ENCODE data around the gene CYLD.
A peak's percentile ranks its signal among the peaks of the same experiment; 100 is the strongest.

CYLD gene

DNA sequence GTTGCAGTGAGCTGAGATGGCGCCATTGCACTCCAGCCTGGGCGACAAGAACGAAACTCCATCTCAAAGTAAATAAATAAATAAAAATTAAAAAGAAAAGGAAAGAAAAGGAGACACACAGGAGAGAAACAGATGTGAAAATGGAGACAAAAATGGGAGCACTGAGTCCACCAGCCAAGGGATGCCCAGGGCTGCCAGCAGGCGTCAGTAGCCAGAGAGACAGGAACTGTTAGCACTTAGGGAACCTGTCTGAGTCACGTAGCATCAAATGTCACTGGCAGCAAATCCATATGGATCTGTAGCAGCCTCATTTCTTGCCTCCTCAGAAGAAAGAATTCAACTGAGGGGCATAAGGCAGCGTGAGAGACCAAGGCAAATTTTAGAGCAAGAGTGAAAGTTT lies 79.7 kb downstream of the CYLD start:
- no peak for DNase-seq

- DNase-seq: no peak
Measured at GRCh38 chr16:50822671-50823070, 80.8 kb downstream of the CYLD start.

GRCh38 chr16:50826797-50827316 lies 85.0 kb downstream of the CYLD start:
- DNase-seq: no peak

DNA sequence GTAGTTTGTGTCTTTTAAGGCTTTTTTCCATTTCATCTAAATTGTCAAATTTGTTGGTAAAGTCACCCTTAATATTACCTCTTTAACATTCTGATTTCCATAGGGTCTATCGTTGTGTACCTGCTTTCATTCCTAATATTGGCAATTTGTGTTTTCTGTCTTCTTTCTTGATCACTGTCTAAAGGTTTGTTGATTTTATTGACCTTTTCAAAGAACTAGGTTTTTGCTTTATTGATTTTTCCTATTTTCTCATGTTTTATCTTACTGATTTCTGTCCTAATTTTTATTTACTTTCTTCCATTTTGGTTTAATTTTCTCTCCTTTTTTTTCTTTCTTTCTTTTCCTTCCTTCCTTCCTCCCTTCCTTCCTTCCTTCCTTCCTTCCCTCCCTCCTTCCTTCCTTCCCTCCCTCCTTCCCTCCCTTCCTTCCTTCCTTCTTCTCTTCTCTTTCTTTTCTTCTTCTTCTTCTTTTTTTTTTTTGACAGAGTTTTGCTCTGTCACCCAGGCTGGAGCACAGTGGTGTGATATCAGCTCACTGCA lies 86.3 kb downstream of the CYLD start:
- no peak for DNase-seq

DNA sequence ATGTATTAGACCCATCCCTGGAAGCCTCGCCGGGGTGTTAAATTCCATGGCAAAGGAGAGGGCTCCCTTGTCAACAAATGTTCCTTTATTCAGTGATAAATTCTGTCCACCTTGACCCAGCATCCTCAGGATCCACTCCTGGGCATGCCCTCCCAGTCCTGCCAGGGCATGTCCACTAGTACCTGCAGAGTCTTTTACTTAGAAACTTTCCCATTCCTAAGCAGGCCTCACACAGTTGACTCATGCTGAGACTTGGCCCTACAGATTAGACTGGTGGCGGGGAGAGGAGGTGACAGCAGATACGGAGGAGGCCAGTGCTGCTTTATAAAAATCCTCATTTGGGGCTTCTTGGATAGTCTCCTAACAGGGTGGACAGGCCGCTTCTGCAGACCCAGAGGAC lies 88.8 kb downstream of the CYLD start:
- DNase-seq: no peak

GRCh38 chr16:50831751-50832150 lies 89.9 kb downstream of the CYLD start:
- DNase-seq: no peak

DNA sequence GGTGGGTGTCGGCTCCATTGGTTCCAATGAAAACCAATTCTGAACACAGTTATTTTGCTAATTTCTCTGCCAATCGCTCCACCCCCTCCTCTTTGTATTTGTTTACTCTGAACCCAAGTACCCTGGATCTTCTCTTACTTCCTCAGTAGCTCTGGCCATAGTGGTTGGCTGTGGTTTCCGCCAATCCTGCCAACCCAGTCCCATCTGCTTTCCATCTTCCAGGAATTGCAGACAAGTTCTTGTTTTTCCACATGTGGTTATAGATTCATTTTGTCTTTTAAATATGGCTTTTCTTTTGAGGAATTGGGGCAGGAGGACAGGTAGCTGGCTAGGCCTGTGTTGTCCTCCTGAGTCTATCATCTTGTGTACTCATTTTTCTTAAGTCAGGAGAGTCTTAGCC lies 92.0 kb downstream of the CYLD start:
- no peak for DNase-seq

- DNase-seq: no peak
Measured at GRCh38 chr16:50834701-50835100, 92.8 kb downstream of the CYLD start.

DNA sequence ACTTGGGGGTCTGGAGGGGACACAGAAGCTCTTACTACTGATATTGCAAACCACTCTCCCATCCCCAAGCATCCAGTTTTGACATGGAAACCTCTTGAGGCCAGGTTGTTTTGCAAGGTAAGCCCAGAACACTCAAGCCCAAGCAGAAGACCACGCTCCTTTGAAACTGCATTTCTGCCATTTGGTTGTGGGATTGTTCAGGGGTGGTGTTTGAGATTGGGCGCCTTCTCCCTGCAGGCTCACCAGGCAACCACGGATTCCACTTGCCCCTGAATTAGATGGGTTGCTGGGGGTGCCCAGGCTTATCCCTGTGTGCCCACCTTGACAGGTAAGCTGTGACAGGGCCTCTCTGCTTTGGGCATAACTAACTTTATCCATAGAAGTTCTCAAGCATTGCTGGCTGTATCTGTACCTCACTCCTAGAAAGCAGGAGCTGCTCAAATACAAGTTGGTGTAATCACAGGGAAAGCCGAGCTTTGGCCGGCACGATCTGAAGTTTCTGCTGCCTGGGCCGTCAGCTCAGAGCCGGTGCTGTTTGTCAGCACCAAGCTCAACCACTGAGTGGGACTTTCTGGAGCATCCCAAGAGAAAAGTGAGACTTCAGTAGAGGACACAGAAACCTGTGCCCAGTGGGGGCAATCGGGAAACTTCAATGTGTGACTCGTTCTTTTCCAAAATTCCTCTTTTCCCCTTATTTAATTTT lies 93.6 kb downstream of the CYLD start:
- DNase-seq: no peak

DNA sequence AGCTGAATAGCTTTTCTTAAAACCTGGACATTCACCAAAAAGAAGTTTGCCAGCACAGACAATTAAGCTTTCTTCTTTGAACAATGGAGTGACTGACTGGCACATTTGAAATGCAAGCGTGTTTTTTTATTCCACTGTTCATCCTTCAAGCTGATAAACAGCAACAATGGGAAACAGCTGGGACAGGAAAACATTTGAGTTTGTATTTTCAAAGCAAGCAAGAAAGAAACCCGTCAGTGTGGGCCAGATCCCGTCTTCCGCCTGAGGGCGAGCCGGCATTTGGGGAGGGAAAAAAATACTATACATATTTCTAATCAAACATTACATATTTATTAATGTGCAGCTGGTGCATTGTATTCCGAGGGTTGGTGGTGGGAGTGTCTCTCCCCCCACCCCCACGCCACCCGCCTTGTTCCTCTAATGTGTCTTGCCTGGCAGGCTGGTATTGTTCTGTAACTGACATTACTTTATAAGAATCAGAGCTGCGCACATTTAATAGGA lies 94.3 kb downstream of the CYLD start:
- no peak for DNase-seq

GRCh38 chr16:50837324-50837723 lies 95.4 kb downstream of the CYLD start:
- DNase-seq: no peak

- no peak for DNase-seq
Measured at GRCh38 chr16:50838165-50838564, 96.3 kb downstream of the CYLD start.

DNA sequence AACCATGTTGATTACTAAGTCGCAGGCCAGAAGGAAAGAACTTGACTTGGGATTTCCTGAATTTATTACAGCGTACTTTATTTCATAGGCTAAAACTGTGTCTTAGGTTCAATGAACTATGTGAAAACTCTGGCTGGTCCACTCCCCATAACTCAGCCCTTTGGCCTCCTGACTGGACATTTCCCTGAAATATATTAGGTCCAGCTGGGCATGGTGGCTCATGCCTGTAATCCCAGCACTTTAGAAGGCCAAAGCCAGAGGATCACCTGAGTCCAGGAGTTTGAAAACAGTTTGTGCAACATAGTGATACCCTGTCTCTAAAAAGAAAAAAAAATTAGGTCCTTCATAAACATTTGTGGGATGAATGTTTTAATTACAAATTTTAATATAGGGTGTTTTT lies 97.0 kb downstream of the CYLD start:
- no peak for DNase-seq

- DNase-seq: no peak
Measured at GRCh38 chr16:50839356-50839755, 97.5 kb downstream of the CYLD start.

DNA sequence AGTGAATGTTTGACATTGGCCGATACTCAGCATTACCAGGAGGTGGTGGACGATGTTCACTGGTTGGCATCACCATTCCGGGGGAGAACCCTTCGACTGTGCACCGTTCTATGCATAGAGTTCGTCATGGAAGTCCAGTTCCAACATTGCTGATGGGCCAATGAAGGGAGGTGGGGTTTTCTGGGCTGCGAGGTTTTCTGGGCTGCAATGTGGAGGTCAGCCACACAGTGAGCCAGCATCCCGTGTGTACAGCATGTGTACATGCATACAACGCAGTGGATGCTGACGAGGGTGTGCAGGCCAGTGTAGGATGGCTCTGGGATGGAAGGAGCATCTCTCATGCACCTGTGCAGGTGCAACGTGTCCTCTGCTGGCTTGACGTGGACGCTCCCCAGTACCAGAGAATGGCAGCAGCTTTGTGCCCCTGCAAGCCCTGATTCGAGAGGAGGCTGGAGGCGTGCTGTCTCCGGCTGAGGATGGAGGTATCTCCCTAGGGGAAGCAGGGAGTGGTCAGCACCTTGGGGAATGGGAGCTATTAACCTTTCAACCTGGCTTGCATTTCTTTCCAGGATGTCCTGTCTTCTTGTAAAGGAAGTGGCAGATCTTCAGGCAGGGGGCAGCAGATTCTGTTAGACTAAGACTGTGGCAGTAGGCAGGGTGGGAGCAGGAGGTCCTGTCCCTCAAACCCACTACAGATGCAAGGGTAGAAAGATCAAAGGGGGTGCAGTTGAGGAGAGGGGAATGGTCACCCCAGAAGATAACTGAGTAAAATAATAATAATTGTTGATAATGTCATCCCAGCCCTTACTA lies 98.2 kb downstream of the CYLD start:
- no peak for DNase-seq

DNA sequence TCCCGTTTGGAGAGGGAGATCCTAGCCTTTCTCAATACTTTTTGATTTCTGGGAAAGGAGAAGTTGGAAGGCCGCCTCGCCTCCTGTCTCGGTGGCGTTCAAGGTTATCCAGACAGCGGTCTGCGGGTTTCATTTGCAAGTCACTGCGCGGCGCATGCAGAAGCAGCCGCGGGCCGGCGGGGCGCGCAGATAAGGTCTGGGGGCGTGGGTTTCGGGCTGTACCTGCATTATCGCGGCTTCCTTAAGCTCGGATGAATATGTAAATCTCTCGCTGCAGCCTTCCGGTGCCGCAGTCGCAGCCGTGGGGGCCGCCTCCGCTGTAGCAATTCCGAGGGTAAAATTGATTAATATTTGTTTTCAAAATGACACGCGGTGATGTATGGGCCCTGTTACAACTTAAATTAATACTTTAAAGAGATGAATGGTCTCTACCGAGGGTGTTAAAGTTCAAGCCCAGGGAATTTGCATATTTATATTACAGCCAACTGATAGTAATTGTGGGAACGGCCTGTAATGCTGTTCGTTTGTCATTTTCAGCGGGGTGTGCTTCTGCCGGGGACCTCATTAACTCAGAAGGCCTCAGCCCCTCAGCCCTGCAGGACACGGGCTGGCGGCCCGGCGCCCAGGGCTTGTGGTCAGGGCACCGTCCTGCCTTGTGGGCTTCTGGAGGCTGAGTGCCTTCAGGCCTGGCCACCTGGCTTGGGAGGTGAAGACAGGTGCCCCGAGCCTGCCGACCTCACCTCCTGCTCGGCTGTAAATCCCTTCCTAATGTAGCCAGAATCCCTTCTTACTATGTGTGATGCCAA lies 99.4 kb downstream of the CYLD start:
- peak in 3 of 5 experiments; percentile 19 to 57 (median 28) for DNase-seq

DNA sequence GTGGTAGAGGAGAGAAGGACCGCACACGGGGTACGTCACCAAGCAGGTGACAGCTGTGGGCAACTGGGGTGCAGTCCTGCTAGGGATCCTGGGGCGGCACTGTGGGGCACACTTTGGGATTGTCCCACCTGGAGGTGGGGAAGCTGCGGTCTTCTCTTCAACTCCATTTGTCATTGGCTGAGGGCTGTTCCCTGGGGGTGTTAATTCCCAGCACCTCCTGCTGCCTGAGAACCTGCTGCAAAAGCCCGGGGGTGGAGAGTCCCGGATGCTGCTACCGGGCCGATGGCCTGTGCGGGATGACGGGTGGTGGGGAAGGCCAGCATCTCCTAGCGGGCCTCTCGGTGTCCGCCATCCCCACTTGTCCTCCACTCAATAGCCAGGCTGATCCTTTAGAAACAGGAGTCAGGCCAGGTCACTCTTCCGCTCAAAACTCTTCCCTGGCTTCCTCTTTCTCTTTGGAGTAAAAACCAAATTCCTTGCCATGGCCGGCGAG lies 100.2 kb downstream of the CYLD start:
- DNase-seq: no peak

DNA sequence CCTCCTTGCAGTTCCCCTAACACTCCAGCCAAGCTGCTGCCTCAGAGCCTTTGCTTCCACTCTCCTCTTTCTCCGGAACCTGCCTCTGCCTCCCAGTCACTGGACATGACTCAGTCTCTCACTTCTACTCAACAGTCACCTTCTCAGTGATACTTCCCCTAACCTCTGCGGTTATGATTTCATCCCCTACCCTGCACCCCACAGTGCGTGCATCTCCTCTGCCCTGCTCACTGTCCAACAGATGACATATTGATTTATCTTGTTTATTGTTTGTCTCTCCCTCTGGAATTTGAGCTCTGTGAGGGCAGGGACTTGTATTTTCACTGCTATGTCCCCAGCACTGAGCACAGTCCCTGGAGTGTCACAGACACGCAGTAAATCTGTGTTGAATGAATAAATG lies 100.7 kb downstream of the CYLD start:
- DNase-seq: peak in 1 of 5 experiments; percentile 5

DNA sequence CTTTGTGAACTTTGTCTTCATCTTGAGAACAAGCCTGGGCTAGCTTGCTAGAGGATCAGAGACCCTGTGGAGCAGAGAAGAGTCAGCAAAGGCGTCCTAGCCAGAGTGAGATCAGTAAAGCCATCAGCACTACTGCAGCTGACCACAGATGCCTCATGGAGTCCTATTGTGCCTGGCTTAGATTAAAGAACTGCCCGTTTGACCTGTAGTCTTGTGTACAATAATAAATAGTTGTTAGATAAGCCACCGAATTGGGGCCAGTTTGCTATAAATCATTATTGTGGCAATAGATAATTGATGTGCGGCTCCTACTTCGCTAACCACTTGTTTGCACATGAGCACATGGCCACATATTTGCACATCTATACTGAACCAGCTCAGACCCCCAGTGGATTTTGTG lies 103.0 kb downstream of the CYLD start:
- DNase-seq: no peak

GRCh38 chr16:50845296-50845695 lies 103.4 kb downstream of the CYLD start:
- no peak for DNase-seq

DNA sequence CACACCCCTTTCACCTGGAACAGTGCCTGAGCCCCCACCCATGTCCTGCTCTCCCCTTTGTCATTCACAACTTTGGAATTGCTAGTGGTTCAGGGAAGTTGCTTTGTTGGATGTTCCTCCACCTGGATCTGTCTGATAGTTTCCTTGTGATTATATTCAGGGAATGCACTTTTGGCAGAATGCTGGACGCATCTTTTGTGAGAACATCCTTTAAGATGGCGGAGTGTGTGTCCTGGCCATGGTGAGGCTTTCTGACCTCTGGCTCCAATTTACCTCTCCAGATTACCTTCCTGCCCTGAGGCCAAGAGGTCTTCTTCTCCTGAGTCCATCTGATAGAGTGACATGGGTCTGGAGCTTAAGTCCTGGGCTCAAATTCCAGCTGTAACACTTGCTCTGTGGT lies 104.6 kb downstream of the CYLD start:
- DNase-seq: no peak

- DNase-seq: no peak
Measured at GRCh38 chr16:50847166-50847565, 105.3 kb downstream of the CYLD start.
